SK-N-MC (cell line): ENCODE measurements around the gene MAPK12.

Experiments
- DNase-seq: peaks from one replicate; pipeline ENCODE4 v3.0.0-alpha.2; 2011; ENCODE audit warnings: low read depth, low spot score
- H3K27ac ChIP-seq: fragments of 200-600 bp; sonication (generic); 2 replicates; pipeline ENCODE4 v1.5.1; 2016; ENCODE audit warnings: mixed run types
- H3K36me3 ChIP-seq: fragments of 200-600 bp; sonication (generic); 2 replicates; pipeline ENCODE4 v1.6.1; 2017; ENCODE audit warnings: antibody characterized with exemption, low read length, mixed read lengths; ENCODE audit not compliant: insufficient read depth
- H3K4me3 ChIP-seq: fragments of 200-600 bp; sonication (generic); 2 replicates; pipeline ENCODE4 v1.5.1; 2016
- H3K9ac ChIP-seq: fragments of 200-600 bp; sonication (generic); 2 replicates; pipeline ENCODE4 v1.8.0; 2017; ENCODE audit warnings: mixed run types, mixed read lengths; ENCODE audit not compliant: insufficient read length
- H3K9me3 ChIP-seq: fragments of 200-600 bp; sonication (generic); 2 replicates; pipeline ENCODE4 v1.6.1; 2017; ENCODE audit warnings: low read depth, mild to moderate bottlenecking, antibody characterized with exemption, low read length, moderate library complexity, mixed read lengths
- EZH2 ChIP-seq: fragments of 200-600 bp; sonication (generic); IDR thresholded peaks from one replicate; pipeline ENCODE4 v1.6.1; 2017; ENCODE audit warnings: antibody characterized with exemption
- FOXP2 ChIP-seq: optimal IDR thresholded peaks from 2 replicates; pipeline ENCODE3; 2011; ENCODE audit warnings: mild to moderate bottlenecking, moderate library complexity; ENCODE audit not compliant: insufficient read depth; ENCODE audit errors: extremely low read length, control extremely low read depth
- POLR2AphosphoS5 ChIP-seq: IDR thresholded peaks from 2 replicates; pipeline ENCODE4 v1.6.1; 2012; ENCODE audit warnings: mild to moderate bottlenecking, low read depth, low read length, borderline replicate concordance

The MAPK12 gene

DNA sequence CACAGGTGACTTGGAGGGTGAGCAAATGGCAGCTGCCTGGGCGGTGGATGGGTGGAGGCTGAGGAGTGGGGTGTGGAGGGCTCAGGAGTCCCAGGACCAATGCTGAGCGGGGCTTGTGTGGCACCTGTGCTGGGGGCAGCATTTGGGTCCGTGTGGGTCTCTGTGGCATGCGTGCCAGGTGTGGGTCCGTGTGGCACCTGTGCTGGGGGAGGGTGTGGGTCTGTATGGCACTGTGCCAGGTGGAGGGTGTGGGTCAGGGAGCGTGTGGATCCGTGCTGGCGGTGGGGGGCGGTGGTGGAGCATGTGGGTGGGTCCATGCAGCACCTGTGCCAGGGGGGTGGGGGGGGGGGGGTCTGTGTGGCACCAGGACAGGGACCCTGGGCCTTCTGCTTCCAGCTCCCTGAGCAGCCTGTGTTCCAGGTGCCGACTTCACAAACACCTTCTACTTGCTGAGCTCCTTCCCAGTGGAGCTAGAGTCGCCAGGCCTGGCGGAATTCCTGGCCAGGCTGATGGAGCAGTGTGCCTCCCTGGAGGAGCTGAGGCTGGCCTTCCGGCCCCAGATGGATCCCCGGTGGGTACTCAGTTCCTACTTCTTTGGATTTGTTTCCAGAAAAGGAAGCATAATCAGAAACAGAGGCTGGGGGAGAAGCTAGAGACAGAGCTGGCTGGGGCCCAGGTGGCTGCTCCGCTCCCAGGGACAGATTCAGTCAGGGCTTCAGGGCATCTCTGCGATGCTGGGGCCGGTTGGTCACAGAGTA lies 46.0 kb downstream of the MAPK12 start:
- Histone ChIP-seq H3K4me3 (no peak overlapping the region), H3K9me3 (no peaks in the 10 kb centered on the region), H3K27ac (no peak overlapping the region), H3K36me3 (peaks cover 67% of the 10 kb centered on the region), H3K9ac (no peak overlapping the region)
- TF ChIP-seq POLR2AphosphoS5 = no peak
- TF ChIP-seq FOXP2 = no peak
- no peak for TF ChIP-seq EZH2
- no peak for DNase-seq

DNA sequence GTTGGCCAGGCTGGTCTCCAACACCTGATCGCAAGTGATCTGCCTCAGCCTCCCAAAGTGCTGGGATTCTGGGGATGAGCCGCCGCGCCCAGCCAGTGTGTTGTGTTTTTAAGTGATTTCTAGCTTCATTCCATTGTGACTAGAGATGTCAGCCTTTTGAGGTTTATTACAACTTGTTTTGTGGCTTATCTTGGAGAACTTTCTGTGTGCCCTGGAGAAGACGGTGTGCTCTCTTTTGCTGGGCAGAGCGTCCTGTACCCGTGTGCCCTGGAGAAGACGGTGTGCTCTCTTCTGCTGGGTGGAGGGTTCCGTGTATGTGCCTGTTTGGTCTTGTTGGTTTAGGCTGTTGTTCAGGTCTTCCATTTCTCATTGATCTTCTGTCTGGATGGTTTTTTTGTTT lies 48.2 kb downstream of the MAPK12 start:
- H3K4me3 ChIP-seq = no peak overlapping the region
- no peak overlapping the region for H3K9ac ChIP-seq
- no peak for DNase-seq
- no peaks in the 10 kb centered on the region for H3K9me3 ChIP-seq
- H3K27ac ChIP-seq = no peak overlapping the region
- peaks cover 61% of the 10 kb centered on the region for H3K36me3 ChIP-seq
- TF ChIP-seq FOXP2 (no peak), EZH2 (no peak), POLR2AphosphoS5 (no peak)

GRCh38 chr22:50211147-50211546 lies 50.3 kb downstream of the MAPK12 start:
- Histone ChIP-seq H3K4me3 (no peak overlapping the region), H3K27ac (no peak overlapping the region), H3K9ac (no peak overlapping the region), H3K9me3 (no peaks in the 10 kb centered on the region), H3K36me3 (peaks cover 56% of the 10 kb centered on the region)
- TF ChIP-seq EZH2 = no peak
- TF ChIP-seq POLR2AphosphoS5 = no peak
- TF ChIP-seq FOXP2 = no peak
- no peak for DNase-seq

GRCh38 chr22:50210378-50211139 lies 50.9 kb downstream of the MAPK12 start:
- no peak for DNase-seq
- no peaks in the 10 kb centered on the region for H3K9me3 ChIP-seq
- H3K27ac ChIP-seq = no peak overlapping the region
- no peak overlapping the region for H3K9ac ChIP-seq
- no peak for TF ChIP-seq POLR2AphosphoS5
- peaks cover 54% of the 10 kb centered on the region for H3K36me3 ChIP-seq
- H3K4me3 ChIP-seq = no peak overlapping the region

GRCh38 chr22:50209893-50210292 lies 51.6 kb downstream of the MAPK12 start:
- H3K4me3 ChIP-seq = no peak overlapping the region
- TF ChIP-seq POLR2AphosphoS5 (no peak), EZH2 (no peak), FOXP2 (no peak)
- DNase-seq = no peak
- H3K9me3 ChIP-seq = no peaks in the 10 kb centered on the region
- H3K27ac ChIP-seq = no peak overlapping the region
- no peak overlapping the region for H3K9ac ChIP-seq
- peaks cover 54% of the 10 kb centered on the region for H3K36me3 ChIP-seq

DNA sequence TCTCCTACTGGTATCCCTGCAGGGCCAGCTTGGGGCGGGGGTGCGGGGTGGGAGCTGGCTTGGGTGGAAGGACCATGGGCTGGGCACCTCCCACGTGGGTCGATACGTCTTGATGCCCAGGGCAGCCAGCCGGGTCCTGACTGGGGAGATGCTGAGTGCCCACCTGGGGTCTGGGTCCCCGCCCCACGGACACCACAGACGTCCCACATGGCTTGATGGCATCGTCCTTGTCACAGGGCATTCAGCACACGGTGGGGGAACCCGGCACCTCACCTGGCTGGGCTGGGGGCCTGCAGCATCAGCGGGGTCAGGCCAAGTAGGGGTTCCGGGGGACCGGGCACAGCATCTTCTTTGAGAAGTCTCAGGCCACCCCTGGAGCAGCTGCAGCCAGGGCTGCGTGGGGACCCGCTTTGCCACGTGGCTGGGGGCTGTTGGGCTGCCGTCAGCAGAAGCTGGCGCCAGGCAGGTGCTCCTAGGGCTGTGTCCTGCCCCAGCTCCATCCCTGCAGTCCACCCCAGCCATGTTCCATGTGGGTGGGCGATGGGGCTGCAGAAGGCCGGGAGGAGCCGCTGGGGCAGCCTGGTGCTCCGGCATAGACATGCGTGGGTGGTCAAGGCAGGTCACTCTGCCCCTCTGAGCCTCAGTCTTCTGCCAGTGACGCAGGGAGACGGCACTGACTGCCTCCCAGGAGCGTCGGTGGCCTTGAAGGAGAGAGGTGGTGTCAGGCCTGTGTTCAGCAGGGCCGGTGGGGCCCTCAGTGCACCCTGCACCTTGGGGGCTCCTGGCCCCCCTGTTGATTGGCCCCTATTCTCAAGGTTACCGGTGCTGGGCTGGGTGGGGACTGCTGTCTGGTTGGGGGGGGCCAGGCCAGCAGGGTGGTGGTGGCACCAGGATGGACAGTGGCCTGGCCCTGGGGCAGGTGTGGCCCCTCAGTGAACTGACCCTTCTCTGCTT lies 52.3 kb downstream of the MAPK12 start:
- TF ChIP-seq EZH2 (no peak), FOXP2 (no peak), POLR2AphosphoS5 (no peak)
- Histone ChIP-seq H3K9ac (no peak overlapping the region), H3K27ac (no peak overlapping the region), H3K4me3 (no peak overlapping the region), H3K9me3 (no peaks in the 10 kb centered on the region), H3K36me3 (peaks cover 50% of the 10 kb centered on the region)
- no peak for DNase-seq

- no peak overlapping the region for H3K4me3 ChIP-seq
- no peak overlapping the region for H3K9ac ChIP-seq
- no peak overlapping the region for H3K27ac ChIP-seq
- H3K36me3 ChIP-seq = peaks cover 52% of the 10 kb centered on the region
- peaks cover 1% of the 10 kb centered on the region; the same call in 1 of the 2 replicates for H3K9me3 ChIP-seq
- TF ChIP-seq POLR2AphosphoS5 = no peak
- TF ChIP-seq FOXP2 = no peak
- no peak for TF ChIP-seq EZH2
- DNase-seq = no peak
These were observed 53.0 kb downstream of the MAPK12 start for GRCh38 chr22:50208430-50208938.

DNA sequence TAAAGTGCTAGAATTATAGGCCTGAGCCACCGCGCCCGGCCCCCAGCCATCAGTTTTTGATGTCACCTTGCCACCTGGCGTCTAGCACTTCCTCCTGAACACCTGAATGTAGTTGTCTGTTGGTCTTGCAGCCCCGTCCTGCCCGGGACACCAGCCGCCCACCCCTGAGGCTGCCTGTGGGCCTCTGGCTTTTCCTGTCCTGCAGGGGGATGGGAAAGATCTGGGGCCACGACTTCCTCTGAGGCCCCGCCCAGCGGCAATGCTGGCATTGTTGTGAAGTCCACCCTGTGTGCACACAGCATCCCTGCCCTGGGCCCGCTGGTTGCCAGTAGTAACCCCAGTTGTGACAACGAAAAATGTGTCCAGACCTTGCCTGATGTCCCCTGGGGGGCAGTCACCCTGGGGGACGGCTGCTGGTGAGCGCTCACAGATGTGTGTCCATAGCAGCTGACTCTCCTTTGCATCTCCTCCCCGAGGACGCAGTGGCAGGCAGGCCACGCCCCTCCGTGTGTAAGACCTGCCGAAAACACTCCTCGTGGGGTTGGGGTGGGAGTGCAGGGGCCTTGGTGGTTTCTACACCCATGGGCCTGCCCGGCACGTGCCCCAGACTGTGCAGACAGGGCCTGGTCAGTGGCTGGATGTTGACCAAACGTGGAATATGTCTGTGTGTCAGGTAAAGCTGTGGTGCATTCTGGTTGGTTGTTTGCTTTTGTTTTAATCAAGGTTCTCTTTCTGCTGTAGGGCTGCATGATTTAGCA lies 53.9 kb downstream of the MAPK12 start:
- TF ChIP-seq FOXP2 = no peak
- TF ChIP-seq EZH2 = no peak
- TF ChIP-seq POLR2AphosphoS5 = no peak
- no peak overlapping the region for H3K9ac ChIP-seq
- H3K36me3 ChIP-seq = peaks cover 53% of the 10 kb centered on the region
- no peak overlapping the region for H3K4me3 ChIP-seq
- DNase-seq = no peak
- peaks cover 6% of the 10 kb centered on the region; the same call in 1 of the 2 replicates for H3K9me3 ChIP-seq
- H3K27ac ChIP-seq = no peak overlapping the region
